Panc1 (cell line): ENCODE results near the gene ANKRD13A.
"Not testable (repeated sequence)": the region's sequence is repeated elsewhere in the genome, so short reads cannot be mapped to it uniquely, and the experiment has no call there.

Source experiments
- POLR2AphosphoS5 ChIP-seq: IDR thresholded peaks from 2 replicates; pipeline ENCODE4 v1.6.1; 2012; ENCODE audit warnings: mild to moderate bottlenecking, low read depth, low read length, moderate library complexity
- SIN3A ChIP-seq: IDR thresholded peaks from 2 replicates; pipeline ENCODE4 v1.6.1; 2012; ENCODE audit warnings: low read depth, mild to moderate bottlenecking, low read length, moderate library complexity, borderline replicate concordance; ENCODE audit not compliant: insufficient read depth
- TF ChIP-seq, protein P1 (sequence below): fragments of 450-650 bp; IDR thresholded peaks from 2 replicates; pipeline ENCODE4 v1.5.1; 2017; ENCODE audit warnings: mild to moderate bottlenecking
- TF ChIP-seq, protein P2 (sequence below), 2 experiments: IDR thresholded peaks; 2 replicates each; pipeline ENCODE4 v1.6.1; 2011 to 2012; ENCODE audit warnings: low read depth in 2 of 2, control low read depth in 1 of 2, low read length in 1 of 2, mild to moderate bottlenecking in 1 of 2, moderate library complexity in 1 of 2; ENCODE audit not compliant: insufficient read depth in 1 of 2

DNA sequence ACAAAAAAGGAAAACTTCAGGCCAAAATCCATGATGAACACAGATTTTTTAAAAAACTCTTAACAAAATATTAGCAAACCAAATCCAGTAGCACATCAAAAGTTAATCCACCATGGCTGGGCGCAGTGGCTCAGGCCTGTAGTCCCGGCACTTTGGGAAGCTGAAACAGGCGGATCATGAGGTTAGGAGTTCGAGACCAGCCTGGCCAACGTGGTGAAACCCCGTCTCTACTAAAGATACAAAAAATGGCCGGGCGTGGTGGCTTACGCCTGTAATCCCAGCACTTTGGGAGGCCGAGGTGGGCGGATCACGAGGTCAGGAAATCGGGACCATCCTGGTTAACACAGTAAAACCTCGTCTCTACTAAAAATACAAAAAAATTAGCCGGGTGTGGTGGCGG is 13.0 kb upstream of the ANKRD13A start:
- TF ChIP-seq, protein P1, sequence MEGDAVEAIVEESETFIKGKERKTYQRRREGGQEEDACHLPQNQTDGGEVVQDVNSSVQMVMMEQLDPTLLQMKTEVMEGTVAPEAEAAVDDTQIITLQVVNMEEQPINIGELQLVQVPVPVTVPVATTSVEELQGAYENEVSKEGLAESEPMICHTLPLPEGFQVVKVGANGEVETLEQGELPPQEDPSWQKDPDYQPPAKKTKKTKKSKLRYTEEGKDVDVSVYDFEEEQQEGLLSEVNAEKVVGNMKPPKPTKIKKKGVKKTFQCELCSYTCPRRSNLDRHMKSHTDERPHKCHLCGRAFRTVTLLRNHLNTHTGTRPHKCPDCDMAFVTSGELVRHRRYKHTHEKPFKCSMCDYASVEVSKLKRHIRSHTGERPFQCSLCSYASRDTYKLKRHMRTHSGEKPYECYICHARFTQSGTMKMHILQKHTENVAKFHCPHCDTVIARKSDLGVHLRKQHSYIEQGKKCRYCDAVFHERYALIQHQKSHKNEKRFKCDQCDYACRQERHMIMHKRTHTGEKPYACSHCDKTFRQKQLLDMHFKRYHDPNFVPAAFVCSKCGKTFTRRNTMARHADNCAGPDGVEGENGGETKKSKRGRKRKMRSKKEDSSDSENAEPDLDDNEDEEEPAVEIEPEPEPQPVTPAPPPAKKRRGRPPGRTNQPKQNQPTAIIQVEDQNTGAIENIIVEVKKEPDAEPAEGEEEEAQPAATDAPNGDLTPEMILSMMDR: not testable (repeated sequence)
- TF ChIP-seq, protein P2, sequence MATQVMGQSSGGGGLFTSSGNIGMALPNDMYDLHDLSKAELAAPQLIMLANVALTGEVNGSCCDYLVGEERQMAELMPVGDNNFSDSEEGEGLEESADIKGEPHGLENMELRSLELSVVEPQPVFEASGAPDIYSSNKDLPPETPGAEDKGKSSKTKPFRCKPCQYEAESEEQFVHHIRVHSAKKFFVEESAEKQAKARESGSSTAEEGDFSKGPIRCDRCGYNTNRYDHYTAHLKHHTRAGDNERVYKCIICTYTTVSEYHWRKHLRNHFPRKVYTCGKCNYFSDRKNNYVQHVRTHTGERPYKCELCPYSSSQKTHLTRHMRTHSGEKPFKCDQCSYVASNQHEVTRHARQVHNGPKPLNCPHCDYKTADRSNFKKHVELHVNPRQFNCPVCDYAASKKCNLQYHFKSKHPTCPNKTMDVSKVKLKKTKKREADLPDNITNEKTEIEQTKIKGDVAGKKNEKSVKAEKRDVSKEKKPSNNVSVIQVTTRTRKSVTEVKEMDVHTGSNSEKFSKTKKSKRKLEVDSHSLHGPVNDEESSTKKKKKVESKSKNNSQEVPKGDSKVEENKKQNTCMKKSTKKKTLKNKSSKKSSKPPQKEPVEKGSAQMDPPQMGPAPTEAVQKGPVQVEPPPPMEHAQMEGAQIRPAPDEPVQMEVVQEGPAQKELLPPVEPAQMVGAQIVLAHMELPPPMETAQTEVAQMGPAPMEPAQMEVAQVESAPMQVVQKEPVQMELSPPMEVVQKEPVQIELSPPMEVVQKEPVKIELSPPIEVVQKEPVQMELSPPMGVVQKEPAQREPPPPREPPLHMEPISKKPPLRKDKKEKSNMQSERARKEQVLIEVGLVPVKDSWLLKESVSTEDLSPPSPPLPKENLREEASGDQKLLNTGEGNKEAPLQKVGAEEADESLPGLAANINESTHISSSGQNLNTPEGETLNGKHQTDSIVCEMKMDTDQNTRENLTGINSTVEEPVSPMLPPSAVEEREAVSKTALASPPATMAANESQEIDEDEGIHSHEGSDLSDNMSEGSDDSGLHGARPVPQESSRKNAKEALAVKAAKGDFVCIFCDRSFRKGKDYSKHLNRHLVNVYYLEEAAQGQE (IDR thresholded peaks at IDR 0.05; ENCODE audit: insufficient read depth in 1 of 2, low read depth in 2 of 2, low read length in 1 of 2): not testable (repeated sequence)
- TF ChIP-seq POLR2AphosphoS5, SIN3A: not testable (repeated sequence)
